PC-3 (cell line): Measurements from ENCODE around the gene CEP89. TPM values are rescaled to one million over a fixed set of nuclear protein-coding genes. Genes with fewer than 3 reads are reported as not detected.

Source experiments
- ATAC-seq: fragments of 200-7000 bp; cut with Tn5 transposase; 2 replicates; pipeline ENCODE4 v1.9.1; 2020; ENCODE audit warnings: mild to moderate bottlenecking, moderate library complexity
- BruUV-seq: library from RNA; stranded (reverse); fragments of 400-500 nt; replicated peaks from 2 replicates; lab custom pipeline; 2021; lab: Mats Ljungman, UMichigan
- CTCF ChIA-PET: fragments of 300-600 bp; sonication (Branson Sonifier 250); formaldehyde crosslinking; loops from one replicate; lab custom pipeline; 2022; ENCODE audit warnings: antibody characterized with exemption; lab: Charles Lee
- POLR2A ChIA-PET: fragments of 300-600 bp; sonication (Branson Sonifier 250); formaldehyde crosslinking; loops from one replicate; lab custom pipeline; 2022; ENCODE audit warnings: antibody characterized with exemption; ENCODE audit not compliant: unreplicated experiment; lab: Charles Lee
- DNase-seq: peaks from one replicate; pipeline ENCODE4 v3.0.0-alpha.2; 2015
- H2AFZ ChIP-seq: fragments of 300-600 bp; sonication (generic); 2 replicates; pipeline ENCODE4 v1.6.0; 2016; ENCODE audit warnings: antibody characterized with exemption, low read length
- H3F3A ChIP-seq: fragments of 300-600 bp; sonication (generic); one replicate; pipeline ENCODE4 v1.6.0; 2017; ENCODE audit warnings: antibody characterized with exemption, low read length, control low read depth, mild to moderate bottlenecking; ENCODE audit not compliant: unreplicated experiment
- H3K27ac ChIP-seq: fragments of 300-600 bp; sonication (generic); 2 replicates; pipeline ENCODE4 v1.5.1; 2016; ENCODE audit warnings: mild to moderate bottlenecking, low read length
- H3K27me3 ChIP-seq: fragments of 300-600 bp; sonication (generic); 2 replicates; pipeline ENCODE4 v1.6.1; 2016; ENCODE audit warnings: low read length, mixed read lengths
- H3K36me3 ChIP-seq: fragments of 300-600 bp; sonication (generic); 2 replicates; pipeline ENCODE4 v1.6.1; 2016; ENCODE audit warnings: low read depth, mixed run types, low read length, mixed read lengths
- H3K4me1 ChIP-seq: fragments of 300-600 bp; sonication (generic); 2 replicates; pipeline ENCODE4 v1.5.1; 2016; ENCODE audit warnings: low read length; ENCODE audit not compliant: insufficient read depth
- H3K4me2 ChIP-seq: fragments of 300-600 bp; sonication (generic); 2 replicates; pipeline ENCODE4 v1.6.0; 2016; ENCODE audit warnings: low read length
- H3K4me3 ChIP-seq: fragments of 300-600 bp; sonication (generic); 2 replicates; pipeline ENCODE4 v1.5.1; 2016; ENCODE audit warnings: mild to moderate bottlenecking, low read length, mixed read lengths
- H3K79me2 ChIP-seq: fragments of 300-600 bp; sonication (generic); 2 replicates; pipeline ENCODE4 v1.6.1; 2017; ENCODE audit warnings: low read length, mixed read lengths
- H3K9ac ChIP-seq: fragments of 300-600 bp; sonication (generic); 2 replicates; pipeline ENCODE4 v1.6.0; 2016; ENCODE audit warnings: mild to moderate bottlenecking, low read length
- H3K9me2 ChIP-seq: fragments of 300-600 bp; sonication (generic); replicated peaks from 2 replicates; pipeline ENCODE4 v1.6.1; 2016; ENCODE audit warnings: mixed run types, low read length, mixed read lengths
- H3K9me3 ChIP-seq: fragments of 300-600 bp; sonication (generic); 2 replicates; pipeline ENCODE4 v1.6.1; 2016; ENCODE audit warnings: low read length, mixed read lengths
- H4K20me1 ChIP-seq: fragments of 300-600 bp; sonication (generic); 2 replicates; pipeline ENCODE4 v1.6.1; 2016; ENCODE audit warnings: low read length, mixed read lengths
- EZH2 ChIP-seq: fragments of 300-600 bp; sonication (generic); IDR thresholded peaks from one replicate; pipeline ENCODE4 v1.6.1; 2017; ENCODE audit warnings: antibody characterized with exemption, mild to moderate bottlenecking, low read length; ENCODE audit not compliant: unreplicated experiment
- EZH2phosphoT487 ChIP-seq: fragments of 300-600 bp; sonication (generic); IDR thresholded peaks from 2 replicates; pipeline ENCODE4 v1.6.1; 2018; ENCODE audit warnings: mild to moderate bottlenecking, antibody characterized with exemption, low read length, borderline replicate concordance
- intact Hi-C: fragments of 100-400 bp; cut with micrococcal nuclease; formaldehyde crosslinking; loops from 2 replicates; pipeline ENCODE4 v1.9.0; 2023
- total RNA-seq: library from RNA; depleted of rRNA; stranded (reverse); fragments of >200 nt; gene quantifications from 2 replicates; pipeline ENCODE4 v1.2.3, GENCODE V29; 2014
- TF ChIP-seq, protein P1 (sequence below): fragments of 300-600 bp; sonication (generic); conservative IDR thresholded peaks from 2 replicates; pipeline ENCODE4 v1.5.1; 2017; ENCODE audit warnings: antibody characterized with exemption, low read depth, mild to moderate bottlenecking, low read length

The CEP89 gene
- total RNA-seq, 1 experiment from 2014 or later = 9.1 TPM

- TF ChIP-seq EZH2phosphoT487 = no peak
- no peak for TF ChIP-seq EZH2
- TF ChIP-seq, protein P1, sequence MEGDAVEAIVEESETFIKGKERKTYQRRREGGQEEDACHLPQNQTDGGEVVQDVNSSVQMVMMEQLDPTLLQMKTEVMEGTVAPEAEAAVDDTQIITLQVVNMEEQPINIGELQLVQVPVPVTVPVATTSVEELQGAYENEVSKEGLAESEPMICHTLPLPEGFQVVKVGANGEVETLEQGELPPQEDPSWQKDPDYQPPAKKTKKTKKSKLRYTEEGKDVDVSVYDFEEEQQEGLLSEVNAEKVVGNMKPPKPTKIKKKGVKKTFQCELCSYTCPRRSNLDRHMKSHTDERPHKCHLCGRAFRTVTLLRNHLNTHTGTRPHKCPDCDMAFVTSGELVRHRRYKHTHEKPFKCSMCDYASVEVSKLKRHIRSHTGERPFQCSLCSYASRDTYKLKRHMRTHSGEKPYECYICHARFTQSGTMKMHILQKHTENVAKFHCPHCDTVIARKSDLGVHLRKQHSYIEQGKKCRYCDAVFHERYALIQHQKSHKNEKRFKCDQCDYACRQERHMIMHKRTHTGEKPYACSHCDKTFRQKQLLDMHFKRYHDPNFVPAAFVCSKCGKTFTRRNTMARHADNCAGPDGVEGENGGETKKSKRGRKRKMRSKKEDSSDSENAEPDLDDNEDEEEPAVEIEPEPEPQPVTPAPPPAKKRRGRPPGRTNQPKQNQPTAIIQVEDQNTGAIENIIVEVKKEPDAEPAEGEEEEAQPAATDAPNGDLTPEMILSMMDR = no peak
- Histone ChIP-seq H3K4me3 (no peak overlapping the region), H4K20me1 (no peaks in the 10 kb centered on the region), H3K79me2 (no peaks in the 10 kb centered on the region), H3K9ac (no peak overlapping the region), H3K4me1 (no peaks in the 10 kb centered on the region), H3K27ac (no peak overlapping the region), H3K9me2 (no peaks in the 10 kb centered on the region), H2AFZ (no peak overlapping the region), H3K27me3 (no peaks in the 10 kb centered on the region), H3F3A (no peaks in the 10 kb centered on the region), H3K9me3 (no peaks in the 10 kb centered on the region), H3K36me3 (no peaks in the 10 kb centered on the region), H3K4me2 (no peak overlapping the region)
- POLR2A ChIA-PET = no interaction called here
- ATAC-seq = no peak
- intact Hi-C loops = no loop called here
- BruUV-seq = no TSS peak
- DNase-seq = no peak
- CTCF ChIA-PET = no interaction called here
These were observed 60.9 kb downstream of the CEP89 start for GRCh38 chr19:32910874-32911273.

GRCh38 chr19:32910094-32910493 is 61.7 kb downstream of the CEP89 start:
- intact Hi-C loops = no loop called here

GRCh38 chr19:32909257-32909656 is 62.5 kb downstream of the CEP89 start:
- ChIA-PET POLR2A (no interaction called here), CTCF (no interaction called here)
- Histone ChIP-seq H3K27ac (no peak overlapping the region), H3K27me3 (no peaks in the 10 kb centered on the region), H3K9me2 (no peaks in the 10 kb centered on the region), H3K4me2 (no peak overlapping the region), H2AFZ (no peak overlapping the region), H3K9ac (no peak overlapping the region), H4K20me1 (no peaks in the 10 kb centered on the region), H3K36me3 (no peaks in the 10 kb centered on the region), H3K4me3 (no peak overlapping the region), H3F3A (no peaks in the 10 kb centered on the region), H3K4me1 (no peaks in the 10 kb centered on the region), H3K9me3 (no peaks in the 10 kb centered on the region), H3K79me2 (no peaks in the 10 kb centered on the region)
- intact Hi-C loops = no loop called here
- TF ChIP-seq EZH2phosphoT487 = no peak
- TF ChIP-seq EZH2 = no peak
- TF ChIP-seq, protein P1 = no peak
- BruUV-seq = no TSS peak
- ATAC-seq = no peak
- no peak for DNase-seq

More at GRCh38 chr19:32910094-32910493, 61.7 kb downstream of the CEP89 start:
- H3F3A ChIP-seq = no peaks in the 10 kb centered on the region
- H3K36me3 ChIP-seq = no peaks in the 10 kb centered on the region
- no peaks in the 10 kb centered on the region for H3K79me2 ChIP-seq
- H3K9ac ChIP-seq = no peak overlapping the region
- H3K27me3 ChIP-seq = no peaks in the 10 kb centered on the region
- CTCF ChIA-PET = no interaction called here
- H3K4me3 ChIP-seq = no peak overlapping the region
- BruUV-seq = no TSS peak
- no peak overlapping the region for H3K4me2 ChIP-seq
- DNase-seq (no peak), ATAC-seq (no peak)
- H3K4me1 ChIP-seq = no peaks in the 10 kb centered on the region
- H3K9me3 ChIP-seq = no peaks in the 10 kb centered on the region
- H3K27ac ChIP-seq = no peak overlapping the region
- H2AFZ ChIP-seq = no peak overlapping the region
- POLR2A ChIA-PET = no interaction called here
- no peaks in the 10 kb centered on the region for H3K9me2 ChIP-seq
- H4K20me1 ChIP-seq = no peaks in the 10 kb centered on the region
- TF ChIP-seq EZH2 = no peak
- TF ChIP-seq, protein P1 = no peak
